Epidermal melanocyte (primary cell): ENCODE data around the gene RBM26.

Experiments used
- DNase-seq: peaks from one replicate; pipeline ENCODE4 v3.0.0; 2011; ENCODE audit warnings: low spot score; ENCODE audit not compliant: insufficient read length

Gene RBM26

GRCh38 chr13:79423801-79424642, 18.0 kb upstream of the RBM26 start:
- DNase-seq = no peak

GRCh38 chr13:79423340-79423739, 17.3 kb upstream of the RBM26 start:
- DNase-seq = no peak

- DNase-seq = no peak
These were observed 13.3 kb upstream of the RBM26 start for GRCh38 chr13:79419365-79419764.

- no peak for DNase-seq
These were observed 11.7 kb upstream of the RBM26 start for GRCh38 chr13:79417741-79418140.

- no peak for DNase-seq
These were observed 7.5 kb upstream of the RBM26 start for GRCh38 chr13:79413521-79413920.

GRCh38 chr13:79409828-79410227, 3.8 kb upstream of the RBM26 start:
- no peak for DNase-seq

- DNase-seq = no peak
These were observed 1.4 kb upstream of the RBM26 start for GRCh38 chr13:79407349-79407979.

GRCh38 chr13:79406597-79406908, 498 bp upstream of the RBM26 start:
- no peak for DNase-seq

GRCh38 chr13:79405501-79405830, 589 bp downstream of the RBM26 start:
- no peak for DNase-seq

GRCh38 chr13:79404985-79405384, 1.1 kb downstream of the RBM26 start:
- no peak for DNase-seq

- no peak for DNase-seq
These were observed 1.7 kb downstream of the RBM26 start for GRCh38 chr13:79404361-79404760.

- DNase-seq = no peak
These were observed 2.9 kb downstream of the RBM26 start for GRCh38 chr13:79403113-79403512.

- DNase-seq = no peak
These were observed 3.4 kb downstream of the RBM26 start for GRCh38 chr13:79402679-79403078.

GRCh38 chr13:79402074-79402635, 3.9 kb downstream of the RBM26 start:
- DNase-seq = no peak

- no peak for DNase-seq
These were observed 4.6 kb downstream of the RBM26 start for GRCh38 chr13:79401259-79402070.

GRCh38 chr13:79398915-79399314, 7.1 kb downstream of the RBM26 start:
- no peak for DNase-seq

GRCh38 chr13:79398127-79398526, 7.9 kb downstream of the RBM26 start:
- DNase-seq = no peak

GRCh38 chr13:79395881-79396280, 10.2 kb downstream of the RBM26 start:
- no peak for DNase-seq

- DNase-seq = no peak
These were observed 12.3 kb downstream of the RBM26 start for GRCh38 chr13:79393564-79394249.

- no peak for DNase-seq
These were observed 13.0 kb downstream of the RBM26 start for GRCh38 chr13:79392882-79393563.

- DNase-seq = no peak
These were observed 17.0 kb downstream of the RBM26 start for GRCh38 chr13:79389026-79389425.
